IMR-90 (cell line): ENCODE results near the gene TMEM9B. TPM values are rescaled to one million over a fixed set of nuclear protein-coding genes. Genes with fewer than 3 reads are reported as not detected.

Experiments used
- ATAC-seq: fragments of 200-7000 bp; cut with Tn5 transposase; 2 replicates; pipeline ENCODE4 v1.9.1; 2020; ENCODE audit warnings: low read depth, mild to moderate bottlenecking, moderate library complexity
- BruUV-seq: library from RNA; stranded (reverse); fragments of 400-500 nt; replicated peaks from 2 replicates; lab custom pipeline; 2021; lab: Mats Ljungman, UMichigan
- CTCF ChIA-PET: fragments of 300-600 bp; formaldehyde crosslinking; extraction: SDS; loops from one replicate; lab custom pipeline; 2021; ENCODE audit warnings: antibody characterized with exemption; lab: Yijun Ruan, JAX
- POLR2A ChIA-PET: fragments of 300-600 bp; sonication (Branson Sonifier 250); formaldehyde crosslinking; loops from one replicate; lab custom pipeline; 2022; ENCODE audit warnings: antibody characterized with exemption; ENCODE audit not compliant: unreplicated experiment; lab: Charles Lee
- DNase-seq: peaks from one replicate; pipeline ENCODE4 v3.0.0; 2013
- H2AFZ ChIP-seq: replicated peaks from 2 replicates; pipeline ENCODE3; 2013; ENCODE audit warnings: low read length, mild to moderate bottlenecking; ENCODE audit not compliant: poor library complexity
- H2AK5ac ChIP-seq: 2 replicates; pipeline ENCODE4 v1.6.1; 2013; ENCODE audit warnings: low read depth, low read length, inconsistent platforms
- H2AK9ac ChIP-seq: replicated peaks from 2 replicates; pipeline ENCODE3; 2013; ENCODE audit warnings: mild to moderate bottlenecking, low read depth, low read length, moderate library complexity; ENCODE audit not compliant: poor library complexity
- H2BK120ac ChIP-seq: 2 replicates; pipeline ENCODE4 v1.6.1; 2013; ENCODE audit warnings: low read depth, low read length, inconsistent platforms
- H2BK15ac ChIP-seq: 3 replicates; pipeline ENCODE4 v1.6.1; 2013; ENCODE audit warnings: low read depth, low read length, inconsistent platforms
- H2BK20ac ChIP-seq: 2 replicates; pipeline ENCODE4 v1.6.1; 2013; ENCODE audit warnings: low read depth, mild to moderate bottlenecking, inconsistent platforms, low read length, moderate library complexity
- H2BK5ac ChIP-seq: 2 replicates; pipeline ENCODE4 v1.6.1; 2013; ENCODE audit warnings: mild to moderate bottlenecking, low read depth, low read length, inconsistent platforms; ENCODE audit not compliant: poor library complexity, severe bottlenecking
- H3K14ac ChIP-seq: replicated peaks from 2 replicates; pipeline ENCODE4 v1.6.1; 2013; ENCODE audit warnings: low read depth, low read length, inconsistent platforms
- H3K18ac ChIP-seq: 2 replicates; pipeline ENCODE4 v1.6.1; 2013; ENCODE audit warnings: low read depth, low read length, control low read depth
- H3K23ac ChIP-seq: 2 replicates; pipeline ENCODE4 v1.6.1; 2013; ENCODE audit warnings: low read depth, low read length, inconsistent platforms
- H3K27ac ChIP-seq: 2 replicates; pipeline ENCODE4 v1.5.1; 2013; ENCODE audit warnings: mild to moderate bottlenecking, control low read depth, low read length; ENCODE audit not compliant: insufficient read depth
- H3K27me3 ChIP-seq: 2 replicates; pipeline ENCODE4 v1.6.1; 2013; ENCODE audit warnings: low read length; ENCODE audit not compliant: control insufficient read depth, insufficient read depth
- H3K36me3 ChIP-seq: 2 replicates; pipeline ENCODE4 v1.6.1; 2013; ENCODE audit warnings: low read length, mixed read lengths; ENCODE audit not compliant: control insufficient read depth, insufficient read depth
- H3K4ac ChIP-seq: 2 replicates; pipeline ENCODE4 v1.6.1; 2013; ENCODE audit warnings: low read depth, low read length, inconsistent platforms
- H3K4me1 ChIP-seq: 2 replicates; pipeline ENCODE4 v1.6.1; 2013; ENCODE audit warnings: low read length, mixed read lengths; ENCODE audit not compliant: control insufficient read depth, insufficient read depth
- H3K4me2 ChIP-seq: 2 replicates; pipeline ENCODE4 v1.6.1; 2013; ENCODE audit warnings: low read depth, mild to moderate bottlenecking, control low read depth, low read length, moderate library complexity
- H3K4me3 ChIP-seq: 2 replicates; pipeline ENCODE4 v1.5.1; 2013; ENCODE audit warnings: low read depth, mild to moderate bottlenecking, control low read depth, low read length, moderate library complexity; ENCODE audit not compliant: insufficient read depth
- H3K56ac ChIP-seq: 2 replicates; pipeline ENCODE4 v1.6.1; 2013; ENCODE audit warnings: low read length, inconsistent platforms; ENCODE audit not compliant: insufficient read depth; ENCODE audit errors: extremely low read depth
- H3K79me1 ChIP-seq, 2 experiments: 2 replicates each; pipeline ENCODE4 v1.6.1; 2013; ENCODE audit warnings: low read length in 2 of 2, inconsistent platforms in 1 of 2, low read depth in 1 of 2
- H3K9ac ChIP-seq: 2 replicates; pipeline ENCODE4 v1.6.1; 2013; ENCODE audit warnings: low read depth, low read length, control low read depth
- H3K9me1 ChIP-seq: 2 replicates; pipeline ENCODE4 v1.6.1; 2013; ENCODE audit warnings: low read length, inconsistent platforms; ENCODE audit not compliant: insufficient read depth
- H3K9me3 ChIP-seq: 2 replicates; pipeline ENCODE4 v1.6.1; 2013; ENCODE audit warnings: low read length; ENCODE audit not compliant: control insufficient read depth, insufficient read depth
- H4K20me1 ChIP-seq: 2 replicates; pipeline ENCODE4 v1.6.1; 2013; ENCODE audit warnings: low read length, inconsistent platforms; ENCODE audit not compliant: insufficient read depth
- H4K5ac ChIP-seq: 2 replicates; pipeline ENCODE4 v1.6.1; 2013; ENCODE audit warnings: mild to moderate bottlenecking, low read depth, low read length, control low read depth
- H4K8ac ChIP-seq, 2 experiments: 2 replicates each; pipeline ENCODE4 v1.6.1; 2013; ENCODE audit warnings: low read depth in 2 of 2, low read length in 2 of 2, control low read depth in 1 of 2, inconsistent platforms in 1 of 2
- H4K91ac ChIP-seq: 2 replicates; pipeline ENCODE4 v1.6.1; 2013; ENCODE audit warnings: low read depth, low read length, inconsistent platforms; ENCODE audit not compliant: insufficient read depth
- BHLHE40 ChIP-seq: fragments of 150-350 bp; IDR thresholded peaks from 2 replicates; pipeline ENCODE4 v1.6.1; 2016; ENCODE audit warnings: mild to moderate bottlenecking, low read depth, low read length
- CHD1 ChIP-seq: IDR thresholded peaks from 2 replicates; pipeline ENCODE4 v1.6.1; 2012; ENCODE audit warnings: low read depth, low read length, improper control_type of control experiment
- CTCF ChIP-seq: conservative IDR thresholded peaks from 2 replicates; pipeline ENCODE4 v1.5.1; 2012; ENCODE audit warnings: mild to moderate bottlenecking, low read depth, low read length, improper control_type of control experiment
- FOS ChIP-seq: fragments of 150-350 bp; IDR thresholded peaks from 2 replicates; pipeline ENCODE4 v1.6.1; 2016; ENCODE audit warnings: low read depth, low read length
- MAFK ChIP-seq: IDR thresholded peaks from 2 replicates; pipeline ENCODE4 v1.6.1; 2012; ENCODE audit warnings: low read depth, low read length, improper control_type of control experiment
- MAZ ChIP-seq: IDR thresholded peaks from 2 replicates; pipeline ENCODE4 v1.6.1; 2012; ENCODE audit warnings: low read depth, mild to moderate bottlenecking, low read length, improper control_type of control experiment, moderate library complexity, borderline replicate concordance
- RAD21 ChIP-seq: IDR thresholded peaks from 2 replicates; pipeline ENCODE4 v1.6.1; 2012; ENCODE audit warnings: low read length, improper control_type of control experiment
- RFX5 ChIP-seq: IDR thresholded peaks from 2 replicates; pipeline ENCODE4 v1.8.0; 2012; ENCODE audit warnings: low read depth, mild to moderate bottlenecking, low read length, moderate library complexity
- WGBS, 2 experiments: methylation state at CpG; one replicate each; pipeline versions ENCODE4 v1.1.5 to v1.1.7; 2013; ENCODE audit warnings: missing lambda C conversion rate in 2 of 2; ENCODE audit not compliant: insufficient read length in 1 of 2; ENCODE audit errors: extremely low coverage in 2 of 2; 5-methylcytosine and 5-hydroxymethylcytosine counted together
- dilution Hi-C: fragments of 300-500 bp; cut with HindIII; formaldehyde crosslinking; loops from one replicate; pipeline ENCODE4 v1.14.3; 2018; ENCODE audit warnings: low sequenced_read_pairs; ENCODE audit not compliant: unreplicated experiment
- in situ Hi-C: fragments of 300-500 bp; cut with MboI; formaldehyde crosslinking; loops from 3 replicates; pipeline ENCODE4 v1.14.3; 2019; ENCODE audit warnings: low sequenced_read_pairs, inconsistent platforms, mixed read lengths
- intact Hi-C: fragments of 100-400 bp; cut with micrococcal nuclease; formaldehyde crosslinking; loops from 2 replicates; pipeline ENCODE4 v1.10.0; 2022
- polyA plus RNA-seq, 3 experiments: library from polyadenylated mRNA; depleted of rRNA; stranded (reverse); fragments of >200 nt; gene quantifications; 2 replicates each; pipeline ENCODE4 v1.2.3, GENCODE V29; 2012; ENCODE audit warnings: low replicate concordance in 1 of 3
- total RNA-seq: library from RNA; depleted of rRNA; stranded (reverse); fragments of >200 nt; gene quantifications from 2 replicates; pipeline ENCODE4 v1.2.3, GENCODE V29; 2012
- TF ChIP-seq, protein P1 (sequence below): fragments of 150-350 bp; IDR thresholded peaks from 2 replicates; pipeline ENCODE4 v1.6.1; 2016; ENCODE audit warnings: low read depth, mild to moderate bottlenecking, low read length, moderate library complexity, borderline replicate concordance

Gene TMEM9B
- total and polyA plus RNA-seq, 2 of the 4 experiments (the other 2 are of a cell fraction), result 24.6 to 25.6 TPM

GRCh38 chr11:8941341-8942103 is 22.7 kb downstream of the TMEM9B start (continued):
- TF ChIP-seq MAFK, result no peak

GRCh38 chr11:8937659-8938058 is 26.6 kb downstream of the TMEM9B start:
- no peak overlapping the region for H4K8ac ChIP-seq
- ATAC-seq (no peak), DNase-seq (no peak)
- ChIA-PET CTCF (no interaction called here), POLR2A (no interaction called here)
- 0 out of 2 replicates have a peak, but pooled peaks cover 5% of the 10 kb centered on the region for H3K9me1 ChIP-seq
- H3K56ac ChIP-seq, result no peak overlapping the region
- no peak overlapping the region for H4K5ac ChIP-seq
- H3K23ac ChIP-seq, result no peak overlapping the region
- H3K79me1 ChIP-seq, result no peaks in the 10 kb centered on the region
- H3K9me3 ChIP-seq, result no peaks in the 10 kb centered on the region
- H3K27ac ChIP-seq, result no peak overlapping the region
- H2BK15ac ChIP-seq, result no peak overlapping the region
- H3K9ac ChIP-seq, result no peak overlapping the region
- dilution Hi-C loops, result no loop called here
- 84% methylated on average over 5 of the region's 14 CpGs; no CpG with 5 or more reads in 1 of the 2 experiments for WGBS, 2 experiments
- H3K4me3 ChIP-seq, result no peak overlapping the region
- H3K27me3 ChIP-seq, result no peaks in the 10 kb centered on the region
- H3K36me3 ChIP-seq, result no peaks in the 10 kb centered on the region
- no peak overlapping the region for H2AFZ ChIP-seq
- peaks cover 8% of the 10 kb centered on the region for H3K4me1 ChIP-seq
- H3K4ac ChIP-seq, result no peak overlapping the region
- TF ChIP-seq BHLHE40 (no peak), MAZ (no peak), FOS (no peak), CHD1 (no peak), RAD21 (no peak), CTCF (no peak), RFX5 (no peak), MAFK (no peak)
- TF ChIP-seq, protein P1, sequence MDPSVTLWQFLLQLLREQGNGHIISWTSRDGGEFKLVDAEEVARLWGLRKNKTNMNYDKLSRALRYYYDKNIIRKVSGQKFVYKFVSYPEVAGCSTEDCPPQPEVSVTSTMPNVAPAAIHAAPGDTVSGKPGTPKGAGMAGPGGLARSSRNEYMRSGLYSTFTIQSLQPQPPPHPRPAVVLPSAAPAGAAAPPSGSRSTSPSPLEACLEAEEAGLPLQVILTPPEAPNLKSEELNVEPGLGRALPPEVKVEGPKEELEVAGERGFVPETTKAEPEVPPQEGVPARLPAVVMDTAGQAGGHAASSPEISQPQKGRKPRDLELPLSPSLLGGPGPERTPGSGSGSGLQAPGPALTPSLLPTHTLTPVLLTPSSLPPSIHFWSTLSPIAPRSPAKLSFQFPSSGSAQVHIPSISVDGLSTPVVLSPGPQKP, result no peak
- no peak overlapping the region for H2AK5ac ChIP-seq
- BruUV-seq, result no TSS peak
- no peak overlapping the region for H3K4me2 ChIP-seq
- intact Hi-C loops, result no loop called here
- H4K91ac ChIP-seq, result no peak overlapping the region
- H3K14ac ChIP-seq, result no peak overlapping the region
- no peak overlapping the region for H2AK9ac ChIP-seq
- no peak overlapping the region for H3K18ac ChIP-seq
- no peak overlapping the region for H2BK120ac ChIP-seq
- no peaks in the 10 kb centered on the region for H4K20me1 ChIP-seq
- no peak overlapping the region for H2BK5ac ChIP-seq
- no peak overlapping the region for H2BK20ac ChIP-seq
- in situ Hi-C loops, result no loop called here
